Measurements from ENCODE around the gene KRTAP5-6.

GRCh38 chr11:1694064-1694845 lies 2.7 kb upstream of the KRTAP5-6 start:
- TF ChIP-seq FOXM1 (IDR thresholded peaks at IDR 0.05; ENCODE audit: borderline replicate concordance) (no peak; the same call in 1 of the 2 replicates), ELF4 (IDR thresholded peaks at IDR 0.05) (no peak), HDGF (IDR thresholded peaks at IDR 0.05; ENCODE audit: borderline replicate concordance) (no peak), TARDBP (IDR thresholded peaks at IDR 0.05) (no peak), LEF1 (IDR thresholded peaks at IDR 0.05; ENCODE audit: borderline replicate concordance) (no peak), SP1 (IDR thresholded peaks at IDR 0.05) (no peak), FOXA1 (IDR thresholded peaks at IDR 0.05) (no peak), FOXK2 (IDR thresholded peaks at IDR 0.05) (no peak)
- TF ChIP-seq, protein P1, sequence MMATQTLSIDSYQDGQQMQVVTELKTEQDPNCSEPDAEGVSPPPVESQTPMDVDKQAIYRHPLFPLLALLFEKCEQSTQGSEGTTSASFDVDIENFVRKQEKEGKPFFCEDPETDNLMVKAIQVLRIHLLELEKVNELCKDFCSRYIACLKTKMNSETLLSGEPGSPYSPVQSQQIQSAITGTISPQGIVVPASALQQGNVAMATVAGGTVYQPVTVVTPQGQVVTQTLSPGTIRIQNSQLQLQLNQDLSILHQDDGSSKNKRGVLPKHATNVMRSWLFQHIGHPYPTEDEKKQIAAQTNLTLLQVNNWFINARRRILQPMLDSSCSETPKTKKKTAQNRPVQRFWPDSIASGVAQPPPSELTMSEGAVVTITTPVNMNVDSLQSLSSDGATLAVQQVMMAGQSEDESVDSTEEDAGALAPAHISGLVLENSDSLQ (IDR thresholded peaks at IDR 0.05) = no peak
